NOMO-1 (cell line): ENCODE results near the gene SLC22A31.
"Not testable (repeated sequence)": the region's sequence is repeated elsewhere in the genome, so short reads cannot be mapped to it uniquely, and the experiment has no call there.

ENCODE experiments used
- DNase-seq, 2 experiments: peaks; one replicate each; lab custom pipeline; 2025; ENCODE audit not compliant: unreplicated experiment in 2 of 2; lab: John Stamatoyannopoulos, UW

The SLC22A31 gene

DNA sequence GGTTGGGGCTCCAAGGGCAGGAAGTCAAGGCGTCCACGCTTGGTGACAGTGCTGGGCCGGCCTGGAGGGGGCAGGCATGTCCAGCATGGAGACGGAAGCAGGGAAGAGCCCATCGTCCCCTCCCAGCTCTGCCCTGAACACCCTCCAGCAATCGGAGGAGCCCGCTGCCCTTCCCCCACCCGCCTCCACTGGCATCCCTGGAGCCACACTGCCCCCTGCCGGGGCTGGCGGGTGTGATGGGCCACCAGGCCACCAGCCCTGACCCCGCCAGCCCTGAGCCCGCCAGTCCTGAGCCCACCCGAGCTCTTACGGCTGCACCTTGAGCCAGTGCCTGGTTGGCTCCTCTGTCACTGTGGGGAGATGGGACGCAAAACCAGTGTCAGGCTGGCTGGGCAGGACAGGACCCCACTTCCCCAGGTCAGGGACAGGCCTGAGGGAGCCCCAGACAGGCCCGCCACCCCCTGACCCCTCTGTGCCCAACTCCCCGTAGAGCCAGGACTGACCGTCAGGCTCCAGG lies 32.9 kb downstream of the SLC22A31 start:
- DNase-seq = peak; percentile 61 to 69

DNA sequence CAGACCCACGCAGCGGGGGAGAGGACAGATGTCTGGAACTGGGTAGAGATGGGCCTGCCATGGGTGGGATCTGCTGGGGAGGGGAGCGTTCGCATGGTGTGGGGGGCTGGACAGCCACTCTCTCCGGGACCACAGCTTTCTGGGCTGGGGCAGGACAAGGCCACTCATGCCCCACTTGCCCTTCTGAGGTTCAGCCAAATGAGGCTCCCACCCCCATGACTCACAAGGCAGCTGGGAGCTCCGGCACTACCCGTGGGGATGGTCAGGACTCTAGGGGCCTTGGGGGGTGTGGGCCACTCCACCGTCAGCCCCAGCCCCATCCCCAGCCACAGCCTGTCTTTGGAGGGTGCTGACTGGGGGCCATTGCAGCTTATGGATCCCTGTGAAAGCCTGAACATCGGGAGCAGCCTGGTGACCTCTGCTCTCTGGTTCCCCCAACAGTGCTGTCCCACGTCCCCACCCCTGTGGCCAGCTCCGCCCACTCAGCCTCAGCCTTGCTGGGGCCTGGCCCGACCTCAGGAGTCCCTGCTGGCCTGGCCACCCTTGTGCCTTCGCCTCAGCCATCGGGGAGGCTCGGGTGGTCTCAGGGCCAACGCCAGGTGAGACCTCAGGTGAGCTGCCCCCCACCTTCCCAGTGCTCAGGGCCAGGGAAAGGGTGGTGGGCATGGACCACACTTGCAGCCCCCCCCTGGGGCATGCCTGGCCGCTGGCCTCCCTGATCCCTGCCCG lies 33.5 kb downstream of the SLC22A31 start:
- DNase-seq = no peak

DNA sequence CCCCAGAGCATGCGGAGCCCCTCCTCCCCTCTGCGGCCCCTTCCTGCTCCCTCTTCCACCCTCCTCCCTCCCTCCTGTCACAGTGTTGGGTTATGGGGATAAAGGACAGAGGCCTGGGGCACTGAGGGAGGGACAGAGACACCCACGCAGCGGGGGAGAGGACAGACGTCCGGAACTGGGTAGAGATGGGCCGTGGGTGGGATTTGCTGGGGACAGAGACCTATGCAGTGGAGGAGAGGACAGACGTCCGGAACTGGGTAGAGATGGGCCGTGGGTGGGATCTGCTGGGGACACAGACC lies 34.7 kb downstream of the SLC22A31 start:
- DNase-seq = not testable (repeated sequence)

DNA sequence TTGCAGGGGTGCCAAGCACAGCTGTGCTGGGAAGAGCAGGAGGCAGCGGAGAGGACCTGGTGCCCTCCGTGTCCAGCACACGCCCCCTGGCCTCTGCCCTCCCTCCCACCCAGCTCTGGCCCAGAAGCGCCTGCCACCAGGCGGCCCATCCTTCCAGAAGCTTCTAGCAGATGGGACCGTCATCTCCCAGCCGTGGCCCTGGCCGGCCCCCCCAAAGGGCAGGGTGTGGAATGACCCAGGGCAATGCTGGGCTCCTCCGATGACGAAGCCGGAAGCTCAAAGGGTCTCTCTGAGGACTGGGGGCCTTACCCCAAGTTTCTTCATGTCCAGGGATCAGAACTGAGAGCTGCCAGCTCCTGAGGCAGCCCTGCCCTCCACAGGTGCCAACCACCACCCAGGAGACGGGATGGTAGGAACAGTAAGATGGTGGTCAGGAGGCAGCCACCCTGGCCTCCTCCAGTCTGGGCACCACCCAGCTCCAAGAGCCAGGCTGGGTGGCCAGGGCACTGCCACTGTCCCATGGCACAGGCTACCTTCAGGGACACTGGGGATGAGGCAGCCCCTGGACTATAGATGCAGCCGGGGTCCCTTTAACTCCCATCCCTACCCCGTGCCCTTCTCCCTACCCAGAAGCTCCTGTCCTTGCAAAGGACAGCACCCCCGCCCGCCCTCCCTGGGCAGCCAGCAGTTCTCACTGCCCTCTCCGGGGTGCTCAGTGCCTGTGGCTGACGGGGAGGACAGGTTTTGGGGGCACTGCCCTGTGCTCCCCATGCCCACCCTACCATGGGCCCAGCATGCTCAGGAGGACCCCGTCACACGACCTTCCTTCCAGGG lies 35.3 kb downstream of the SLC22A31 start:
- no peak for DNase-seq

DNA sequence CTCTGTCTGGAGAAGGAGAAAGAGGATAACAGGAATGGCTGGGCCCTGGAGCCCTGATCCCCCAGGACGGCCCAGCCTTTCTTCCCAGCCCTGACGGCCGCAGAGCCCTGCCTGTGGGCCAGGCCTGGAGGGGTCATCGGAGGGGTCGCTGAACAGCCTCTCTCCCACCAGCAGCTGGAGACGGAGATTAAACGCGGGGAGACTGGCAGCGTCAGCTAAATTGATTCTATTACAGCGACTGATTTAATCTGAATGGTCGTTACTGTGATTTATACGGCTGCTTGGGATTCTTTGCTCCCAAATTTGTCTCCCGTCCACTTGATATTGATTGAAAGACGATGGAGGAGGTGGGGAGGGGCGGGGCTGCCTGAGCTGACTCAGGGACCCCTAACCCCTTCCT lies 35.9 kb downstream of the SLC22A31 start:
- DNase-seq = no peak

DNA sequence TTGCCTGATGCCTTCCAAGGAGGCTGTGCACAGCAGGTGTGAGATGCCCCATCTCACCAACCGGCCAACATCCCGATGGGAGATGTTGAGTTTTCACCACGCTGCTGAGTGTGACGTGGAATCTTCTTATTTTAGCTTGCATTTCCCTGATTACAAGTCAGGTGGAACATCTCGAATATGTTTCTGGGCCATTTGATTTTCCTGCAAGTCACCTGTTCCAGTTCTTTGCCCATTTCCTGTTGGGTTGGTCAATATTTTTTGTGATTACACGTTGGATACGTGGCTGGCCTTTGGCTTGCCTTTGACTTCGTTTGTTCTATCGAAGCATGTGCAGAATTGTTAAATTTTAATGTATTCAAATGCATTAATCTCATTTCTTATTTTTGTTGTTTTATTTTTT lies 37.0 kb downstream of the SLC22A31 start:
- DNase-seq = no peak

DNA sequence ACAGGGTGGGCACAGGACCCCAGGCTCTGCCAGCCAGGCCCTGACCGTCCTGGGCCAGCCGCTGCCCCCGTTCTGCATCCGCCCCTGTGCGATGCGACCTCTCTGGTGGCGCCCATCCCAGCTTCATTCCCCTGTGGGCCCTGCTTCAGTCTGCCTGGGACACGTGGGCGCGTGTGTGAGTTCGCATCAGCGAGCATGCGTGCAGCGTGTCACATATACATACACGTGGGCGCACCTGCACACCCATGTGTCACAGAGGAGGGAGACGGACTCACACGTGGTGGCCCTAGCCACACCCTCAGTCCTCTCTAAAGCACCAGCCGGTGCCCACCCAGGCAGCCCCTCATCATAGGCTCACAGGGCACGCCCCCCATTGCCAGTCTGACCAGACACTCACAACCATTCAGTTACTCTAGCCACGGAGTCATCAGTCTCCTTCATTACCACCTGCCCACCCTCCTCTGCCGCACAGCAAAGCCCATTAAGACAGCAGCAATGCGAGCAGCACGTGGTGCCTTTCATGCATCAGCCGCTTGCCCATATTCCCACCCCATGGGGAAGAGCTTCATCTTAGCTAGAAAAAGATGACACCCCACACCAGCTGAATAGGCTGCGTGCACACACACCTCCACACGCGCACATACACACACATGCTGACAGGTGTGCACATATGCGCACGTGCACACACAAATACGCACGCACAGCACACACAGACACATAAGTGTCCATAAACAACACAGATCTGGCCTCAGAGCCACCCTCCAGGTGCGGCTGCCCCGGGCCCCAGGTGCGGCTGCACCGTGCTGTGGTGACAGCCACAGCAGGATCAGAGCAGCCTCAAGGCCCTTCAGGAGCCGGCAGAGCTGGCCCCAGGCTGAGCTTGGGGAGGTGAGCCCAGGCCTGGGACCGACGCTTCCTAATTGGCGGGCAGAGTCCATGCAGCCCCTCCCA lies 38.3 kb downstream of the SLC22A31 start:
- no peak for DNase-seq

DNA sequence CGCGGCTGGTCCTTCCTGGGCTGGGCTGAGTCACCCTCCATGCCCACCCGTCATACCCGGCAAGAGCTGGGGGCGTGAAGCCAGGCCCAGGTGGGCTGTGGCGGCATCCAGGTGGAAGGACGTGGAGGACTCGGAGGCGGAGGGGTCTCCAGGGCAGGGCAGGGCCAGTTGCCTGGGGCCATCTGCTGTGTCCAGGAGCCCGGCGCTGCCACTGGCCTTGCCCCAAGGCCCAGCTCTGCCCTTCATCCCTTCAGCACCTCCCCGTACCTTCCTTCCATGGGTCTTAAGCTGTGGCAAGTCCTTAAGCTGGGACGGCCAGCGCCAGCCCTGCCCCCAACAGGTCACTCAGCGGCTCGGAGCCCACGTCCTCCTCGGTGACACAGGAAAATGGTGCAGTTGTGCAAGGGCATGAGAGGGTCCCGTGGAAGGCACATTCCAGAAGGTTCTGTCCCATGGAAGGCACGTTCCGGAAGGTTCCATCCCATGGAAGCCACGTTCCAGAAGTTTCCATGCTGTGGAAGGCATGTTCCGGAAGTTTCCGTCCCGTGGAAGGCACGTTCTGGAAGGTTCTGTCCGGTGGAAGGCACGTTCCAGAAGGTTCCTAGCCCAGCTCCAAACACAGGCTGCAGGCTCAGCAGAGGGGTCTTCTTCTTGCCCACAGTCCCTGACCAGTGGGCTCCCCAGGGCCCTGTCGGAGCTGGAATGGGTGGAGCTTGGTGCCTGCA lies 39.2 kb downstream of the SLC22A31 start:
- no peak for DNase-seq

DNA sequence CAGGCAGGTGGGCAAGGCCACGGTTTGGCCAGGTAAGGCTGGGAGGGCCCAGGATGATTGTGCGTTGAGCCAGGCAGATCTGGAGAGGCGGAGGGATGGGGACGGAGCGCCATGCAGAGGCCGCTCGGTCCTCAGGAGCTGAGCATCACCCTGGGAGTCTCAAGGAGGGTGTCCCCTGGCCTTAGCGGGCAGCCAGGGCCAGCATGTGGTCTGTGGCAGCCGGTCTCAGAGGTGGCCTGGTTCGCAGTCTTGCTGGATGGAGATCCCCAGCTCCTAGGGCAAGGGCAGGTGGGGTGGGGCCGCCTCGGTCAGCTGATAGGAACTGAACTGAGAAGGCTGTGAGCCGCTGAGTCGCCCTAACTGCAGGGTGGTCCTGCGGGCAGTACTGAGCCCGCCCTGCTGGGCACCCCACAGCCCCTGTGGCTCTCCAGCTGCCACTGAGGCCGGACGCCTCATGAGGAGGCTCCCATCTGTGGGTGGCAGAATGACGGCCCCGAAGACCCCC lies 40.4 kb downstream of the SLC22A31 start:
- DNase-seq = no peak

DNA sequence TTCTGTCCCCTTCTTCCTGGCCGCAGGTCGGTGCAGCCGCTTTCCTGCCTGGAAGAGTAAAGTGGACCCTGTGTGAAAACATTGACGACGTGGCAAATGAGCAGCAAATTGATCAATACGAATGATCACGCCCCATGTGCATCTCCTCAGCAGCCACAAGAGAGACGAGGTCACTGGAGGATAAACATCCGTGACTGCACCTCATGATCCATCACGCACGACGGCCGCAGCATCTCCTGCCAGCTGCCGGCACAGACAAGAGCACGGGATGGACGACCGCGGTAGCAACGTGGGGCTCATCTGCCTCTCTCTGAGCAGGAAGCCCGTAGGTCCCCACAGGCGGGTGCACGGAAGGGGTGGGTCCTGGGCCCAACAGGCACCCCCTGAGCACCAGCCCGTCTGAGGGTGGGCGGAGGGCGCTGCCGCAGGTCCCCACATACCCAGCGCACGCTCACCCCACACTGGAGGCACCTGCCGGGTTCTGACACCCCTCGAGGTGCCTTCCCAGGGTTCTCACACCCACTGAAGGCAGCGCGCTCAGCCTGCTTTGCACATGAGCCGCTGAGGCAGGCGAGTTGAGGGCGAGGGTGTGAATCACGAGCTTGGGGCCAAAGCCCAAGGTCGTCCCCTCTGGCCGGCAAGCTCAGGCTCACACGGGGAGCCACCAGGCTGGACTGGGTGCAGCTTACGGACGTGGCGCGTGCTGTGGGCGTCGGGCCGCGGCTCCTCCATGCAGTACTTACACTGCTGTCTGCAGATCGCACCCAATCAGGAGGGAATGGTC lies 41.1 kb downstream of the SLC22A31 start:
- no peak for DNase-seq

DNA sequence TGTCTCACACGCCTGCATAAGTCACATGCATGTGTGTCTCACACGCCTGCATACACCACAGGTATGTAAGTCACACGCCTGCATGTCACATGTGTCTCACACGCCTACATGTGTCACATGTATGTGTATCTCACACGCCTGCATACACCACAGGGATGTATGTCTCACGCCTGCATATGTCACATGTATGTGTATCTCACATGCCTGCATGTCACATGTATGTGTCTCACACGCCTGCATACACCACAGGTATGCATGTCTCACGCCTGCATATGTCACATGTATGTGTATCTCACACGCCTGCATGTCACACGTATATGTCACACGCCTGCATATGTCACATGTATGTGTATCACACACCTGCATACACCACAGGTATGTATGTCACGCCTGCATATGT lies 42.6 kb downstream of the SLC22A31 start:
- DNase-seq = no peak

DNA sequence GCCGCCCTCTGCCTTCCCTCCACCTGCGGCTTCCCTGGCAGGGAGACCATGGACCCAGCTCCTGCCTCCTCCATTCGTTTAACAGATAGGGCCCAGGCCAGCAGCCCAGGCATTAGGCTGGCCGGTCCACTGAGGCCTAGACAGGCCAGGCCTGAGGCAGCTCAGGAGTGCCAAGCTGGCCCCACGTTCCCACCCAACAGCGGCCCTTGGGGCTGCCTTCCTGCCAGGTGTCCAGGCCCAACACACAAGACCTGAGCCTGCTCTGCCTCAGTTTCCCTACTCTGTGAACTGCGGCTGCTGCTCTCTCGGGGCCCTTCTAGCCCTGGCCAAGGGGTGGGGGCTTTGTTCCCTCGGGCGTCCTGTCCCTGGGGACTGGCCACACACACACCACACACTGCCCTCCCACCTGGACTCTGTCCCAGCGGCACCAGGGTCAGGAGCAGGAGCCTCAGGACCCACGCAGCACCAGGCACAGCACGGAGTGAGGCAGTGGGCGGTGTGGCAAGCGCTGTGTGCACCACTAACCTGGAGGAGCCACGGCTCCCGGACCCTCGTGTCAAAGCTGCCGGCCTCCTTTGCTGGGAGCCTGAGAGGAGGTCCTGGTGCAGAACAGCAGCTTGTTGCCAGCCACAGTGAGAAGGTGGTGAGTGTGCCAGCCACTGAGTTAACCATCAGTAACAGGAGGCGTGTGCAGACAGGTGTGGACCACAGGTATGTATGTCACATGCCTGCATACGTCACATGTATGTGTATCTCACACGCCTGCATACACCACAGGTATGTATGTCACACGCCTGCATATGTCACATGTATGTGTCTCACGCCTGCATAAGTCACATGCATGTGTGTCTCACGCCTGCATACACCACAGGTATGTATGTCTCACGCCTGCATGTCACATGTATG lies 43.3 kb downstream of the SLC22A31 start:
- DNase-seq = no peak

DNA sequence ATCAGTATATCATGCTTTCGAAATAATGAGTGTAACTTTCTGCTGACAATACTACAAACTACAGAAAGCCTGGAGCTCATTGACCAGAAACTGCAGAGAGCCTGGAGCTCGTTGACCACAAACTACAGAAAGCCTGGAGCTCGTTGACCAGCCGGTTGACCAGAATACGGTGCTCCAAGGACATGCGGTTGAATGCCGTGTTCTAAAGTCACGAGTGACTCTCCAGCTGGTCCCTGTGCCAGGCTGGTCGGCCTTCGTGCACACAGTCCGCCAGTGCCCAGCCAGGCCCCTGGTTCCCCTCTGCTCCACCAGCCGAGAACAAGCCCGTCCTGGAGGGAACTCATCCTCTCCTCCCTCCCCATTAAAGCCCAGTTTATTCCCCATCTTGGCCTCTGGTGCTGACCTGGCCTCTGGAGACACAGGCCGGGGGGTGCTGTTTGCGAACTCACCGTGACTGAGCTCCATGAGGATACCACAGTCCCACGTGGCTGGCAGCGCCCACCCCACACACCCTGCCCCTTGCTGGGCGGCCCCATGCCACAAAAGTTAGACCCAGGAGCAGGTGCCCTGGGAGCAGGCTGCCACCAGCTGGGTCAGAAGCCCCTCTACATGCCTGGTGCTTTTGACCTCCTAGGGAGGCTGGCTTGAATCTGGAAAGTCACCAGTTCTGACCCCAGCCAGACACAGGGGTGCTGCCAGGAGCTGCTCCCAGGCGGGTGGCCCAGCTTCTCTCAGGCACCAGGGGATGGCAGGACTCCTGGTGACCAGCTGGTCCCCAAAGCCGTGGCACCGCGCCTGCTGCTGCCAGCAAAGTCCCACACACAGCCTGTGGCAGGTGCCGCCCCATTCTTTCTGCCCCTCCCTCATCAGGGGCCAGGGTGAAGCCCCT lies 44.2 kb downstream of the SLC22A31 start:
- DNase-seq = no peak

DNA sequence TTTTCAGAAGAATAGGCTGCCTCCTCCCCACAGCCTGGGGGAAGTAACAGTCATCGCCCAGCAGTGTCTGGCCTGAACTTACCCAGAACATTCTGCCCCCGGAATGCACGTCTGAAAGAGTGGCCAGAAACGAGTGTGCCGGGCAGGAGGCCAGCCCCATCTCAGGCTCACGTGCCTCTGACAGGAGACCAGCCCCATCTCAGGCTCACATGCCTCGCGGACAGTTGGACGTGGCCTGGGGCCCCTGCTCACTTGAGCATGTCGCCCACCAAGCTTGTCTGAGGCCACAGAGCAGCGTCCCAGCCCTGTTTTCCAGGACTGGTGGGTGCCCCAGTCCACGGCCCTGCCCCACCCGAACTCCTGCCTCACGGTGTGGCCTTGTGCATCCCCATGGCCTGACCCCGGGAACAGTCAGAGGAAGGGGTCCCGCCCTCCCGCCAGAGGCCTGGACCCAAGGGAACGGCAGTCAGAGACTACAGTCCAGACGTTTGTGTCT lies 45.1 kb downstream of the SLC22A31 start:
- DNase-seq = no peak

DNA sequence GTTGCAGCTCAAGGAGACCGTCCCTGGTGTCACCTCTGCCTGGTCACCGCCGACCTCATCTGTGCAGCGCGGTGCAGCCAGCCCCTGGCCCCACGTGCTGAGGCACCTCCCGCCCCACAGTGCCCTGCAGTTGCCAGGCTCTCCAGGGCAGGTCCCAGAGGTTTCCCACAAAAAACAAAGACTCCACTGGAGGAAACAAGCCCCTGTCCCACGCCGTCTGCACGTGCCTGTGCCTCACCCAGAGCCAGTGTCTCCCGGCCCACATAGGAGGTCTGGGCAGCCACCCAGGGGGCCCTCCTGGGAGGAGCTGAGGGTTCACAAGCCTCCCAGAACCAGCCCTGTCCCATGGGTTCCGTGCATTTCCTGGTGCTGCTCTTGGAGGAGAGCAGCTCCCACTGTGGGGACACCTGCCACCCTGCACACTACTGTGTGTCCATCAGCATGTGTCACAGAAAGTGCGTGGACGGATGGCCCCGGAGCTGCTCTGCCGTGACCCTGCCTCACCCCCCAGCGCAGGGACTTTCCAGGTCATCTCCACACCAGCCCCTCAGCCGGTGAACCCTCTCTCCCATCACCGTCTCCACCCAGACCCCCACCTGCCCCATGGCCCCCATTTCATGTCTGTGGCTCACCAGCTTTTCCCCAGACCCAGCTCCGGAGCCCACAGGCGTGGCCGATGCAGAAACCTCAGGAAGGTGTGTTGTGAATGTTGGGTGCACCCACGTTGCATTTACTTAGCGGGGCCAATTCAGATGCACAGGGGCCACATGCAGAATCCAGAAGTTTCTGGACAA lies 45.8 kb downstream of the SLC22A31 start:
- DNase-seq = no peak

DNA sequence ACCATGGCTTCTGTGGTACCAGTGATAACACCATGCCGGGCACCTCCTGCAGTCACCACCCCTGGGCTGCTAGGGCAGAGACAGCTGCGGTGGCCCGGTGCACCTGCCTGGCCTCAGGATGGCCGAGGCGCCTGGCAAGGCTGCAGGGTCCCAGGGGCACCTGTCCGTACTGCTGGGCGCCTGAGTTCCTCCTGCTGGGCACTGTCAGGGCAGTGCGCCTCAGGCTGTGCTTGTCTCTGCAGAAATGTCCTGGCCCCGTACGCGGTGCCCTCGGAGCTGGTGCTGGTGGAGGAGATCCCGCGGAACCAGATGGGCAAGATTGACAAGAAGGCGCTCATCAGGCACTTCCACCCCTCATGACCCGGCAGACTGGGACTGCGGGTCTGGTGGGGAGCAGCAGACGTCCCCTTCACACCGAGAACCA lies 46.5 kb downstream of the SLC22A31 start:
- DNase-seq = no peak
